SU-DHL-6 (cell line): ENCODE results near the gene RABGAP1.

Experiments
- CTCF ChIP-seq: fragments of 200-600 bp; sonication (generic); IDR thresholded peaks from one replicate; pipeline ENCODE4 v1.5.1; 2017; ENCODE audit warnings: antibody characterized with exemption, mild to moderate bottlenecking, low read length, moderate library complexity; ENCODE audit not compliant: insufficient read depth, poor library complexity, severe bottlenecking
- EZH2phosphoT487 ChIP-seq: fragments of 200-600 bp; sonication (generic), shearing (Covaris generic); conservative IDR thresholded peaks from 2 replicates; pipeline ENCODE4 v1.6.1; 2018; ENCODE audit warnings: mild to moderate bottlenecking, antibody characterized with exemption, low read length, moderate library complexity, mixed read lengths

GRCh38 chr9:123059472-123060220 lies 118.8 kb downstream of the RABGAP1 start:
- TF ChIP-seq CTCF (no peak), EZH2phosphoT487 (no peak)
